Measurements from ENCODE around the gene COA1. TPM values are rescaled to one million over a fixed set of nuclear protein-coding genes. Genes with fewer than 3 reads are reported as not detected.

The COA1 gene
- total and polyA plus RNA-seq, 9 of the 15 experiments (the other 6 are each of a cell fraction or from before 2014, with no cell fraction given) = 98.9 to 463 (median 181) TPM

GRCh38 chr7:43756368-43757072 is 27.2 kb upstream of the COA1 start (continued):
- TF ChIP-seq SMAD4 (CRISPR knock-in tag; conservative IDR thresholded peaks at IDR 0.05) (no peak; the same call in 1 of the 2 replicates), MBD1 (CRISPR knock-in tag; IDR thresholded peaks at IDR 0.05) (no peak), BACH1 (tag; IDR thresholded peaks at IDR 0.05) (peak; percentile 77; the same call in 1 of the 2 replicates), HMBOX1 (IDR thresholded peaks at IDR 0.05) (no peak), GTF2B (IDR thresholded peaks at IDR 0.05; ENCODE audit: extremely low read depth, insufficient read length) (no peak), ZNF121 (CRISPR knock-in tag; conservative IDR thresholded peaks at IDR 0.05) (no peak), TCFL5 (CRISPR knock-in tag; conservative IDR thresholded peaks at IDR 0.05) (no peak), ZBTB8A (IDR thresholded peaks at IDR 0.05; ENCODE audit: partially characterized antibody) (no peak), ZNF24 (IDR thresholded peaks at IDR 0.05) (no peak), TAF15 (IDR thresholded peaks at IDR 0.05; ENCODE audit: low read depth, low read length) (no peak), SMARCA5 (IDR thresholded peaks at IDR 0.05) (no peak), SREBF1 (IDR thresholded peaks at IDR 0.05; ENCODE audit: borderline replicate concordance, low read depth, low read length) (no peak), RBBP5 (IDR thresholded peaks at IDR 0.05; ENCODE audit: borderline replicate concordance, insufficient read depth, low read length, poor library complexity, severe bottlenecking) (no peak), JUN (IDR thresholded peaks at IDR 0.05; ENCODE audit: borderline replicate concordance, low read depth, low read length) (no peak), JUN (CRISPR knock-in tag; IDR thresholded peaks at IDR 0.05; ENCODE audit: borderline replicate concordance) (no peak), CEBPB (tag; IDR thresholded peaks at IDR 0.05) (no peak), SAFB (IDR thresholded peaks at IDR 0.05; ENCODE audit: borderline replicate concordance, low read depth, low read length) (no peak), GTF2F1 (IDR thresholded peaks at IDR 0.05; ENCODE audit: low read depth, low read length) (no peak), DMBX1 (CRISPR knock-in tag; IDR thresholded peaks at IDR 0.05; ENCODE audit: borderline replicate concordance) (no peak)
- TF ChIP-seq, protein P1, sequence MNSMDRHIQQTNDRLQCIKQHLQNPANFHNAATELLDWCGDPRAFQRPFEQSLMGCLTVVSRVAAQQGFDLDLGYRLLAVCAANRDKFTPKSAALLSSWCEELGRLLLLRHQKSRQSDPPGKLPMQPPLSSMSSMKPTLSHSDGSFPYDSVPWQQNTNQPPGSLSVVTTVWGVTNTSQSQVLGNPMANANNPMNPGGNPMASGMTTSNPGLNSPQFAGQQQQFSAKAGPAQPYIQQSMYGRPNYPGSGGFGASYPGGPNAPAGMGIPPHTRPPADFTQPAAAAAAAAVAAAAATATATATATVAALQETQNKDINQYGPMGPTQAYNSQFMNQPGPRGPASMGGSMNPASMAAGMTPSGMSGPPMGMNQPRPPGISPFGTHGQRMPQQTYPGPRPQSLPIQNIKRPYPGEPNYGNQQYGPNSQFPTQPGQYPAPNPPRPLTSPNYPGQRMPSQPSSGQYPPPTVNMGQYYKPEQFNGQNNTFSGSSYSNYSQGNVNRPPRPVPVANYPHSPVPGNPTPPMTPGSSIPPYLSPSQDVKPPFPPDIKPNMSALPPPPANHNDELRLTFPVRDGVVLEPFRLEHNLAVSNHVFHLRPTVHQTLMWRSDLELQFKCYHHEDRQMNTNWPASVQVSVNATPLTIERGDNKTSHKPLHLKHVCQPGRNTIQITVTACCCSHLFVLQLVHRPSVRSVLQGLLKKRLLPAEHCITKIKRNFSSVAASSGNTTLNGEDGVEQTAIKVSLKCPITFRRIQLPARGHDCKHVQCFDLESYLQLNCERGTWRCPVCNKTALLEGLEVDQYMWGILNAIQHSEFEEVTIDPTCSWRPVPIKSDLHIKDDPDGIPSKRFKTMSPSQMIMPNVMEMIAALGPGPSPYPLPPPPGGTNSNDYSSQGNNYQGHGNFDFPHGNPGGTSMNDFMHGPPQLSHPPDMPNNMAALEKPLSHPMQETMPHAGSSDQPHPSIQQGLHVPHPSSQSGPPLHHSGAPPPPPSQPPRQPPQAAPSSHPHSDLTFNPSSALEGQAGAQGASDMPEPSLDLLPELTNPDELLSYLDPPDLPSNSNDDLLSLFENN (IDR thresholded peaks at IDR 0.05; ENCODE audit: low read depth in 2 of 2, low read length in 2 of 2) = no peak
